Aorta (tissue), 5 donors: ENCODE measurements around the gene ZNF346. TPM values are rescaled to one million over a fixed set of nuclear protein-coding genes. Genes with fewer than 3 reads are reported as not detected.

ENCODE experiments used
- ATAC-seq: fragments of 200-7000 bp; cut with Tn5 transposase; one replicate; pipeline ENCODE4 v1.9.1; 2022; ENCODE audit warnings: moderate library complexity; ENCODE audit not compliant: low FRiP score
- DNase-seq, 2 donors: peaks; one replicate each; pipeline ENCODE4 v3.0.0-alpha.2; 2020
- H3K27ac ChIP-seq, 2 donors: one replicate each; pipeline ENCODE4 v1.5.1; 2013; ENCODE audit warnings: low read length in 2 of 2, mild to moderate bottlenecking in 2 of 2, moderate library complexity in 2 of 2, control low read depth in 1 of 2, inconsistent platforms in 1 of 2, low read depth in 1 of 2
- H3K27me3 ChIP-seq, 2 donors: one replicate each; pipeline ENCODE4 v1.6.1; 2013; ENCODE audit warnings: control low read depth in 1 of 2, low read length in 1 of 2, mild to moderate bottlenecking in 1 of 2, moderate library complexity in 1 of 2; ENCODE audit not compliant: insufficient read depth in 2 of 2, control insufficient read depth in 1 of 2
- H3K36me3 ChIP-seq, 2 donors: one replicate each; pipeline ENCODE4 v1.6.1; 2013; ENCODE audit warnings: control low read depth in 1 of 2, low read length in 1 of 2, mild to moderate bottlenecking in 1 of 2; ENCODE audit not compliant: insufficient read depth in 2 of 2, control insufficient read depth in 1 of 2
- H3K4me1 ChIP-seq, 2 donors: one replicate each; pipeline ENCODE4 v1.6.1; 2013; ENCODE audit warnings: low read length in 2 of 2, control low read depth in 1 of 2, mild to moderate bottlenecking in 1 of 2, moderate library complexity in 1 of 2; ENCODE audit not compliant: insufficient read depth in 2 of 2, control insufficient read depth in 1 of 2
- H3K4me3 ChIP-seq, 2 donors: one replicate each; pipeline ENCODE4 v1.5.1; 2013; ENCODE audit warnings: low read length in 2 of 2, control low read depth in 1 of 2, mild to moderate bottlenecking in 1 of 2
- H3K9me3 ChIP-seq: one replicate; pipeline ENCODE4 v1.6.1; 2013; ENCODE audit warnings: mild to moderate bottlenecking, low read length; ENCODE audit not compliant: control insufficient read depth
- WGBS, 2 donors: extraction: QIAGEN DNeasy Blood & Tissue Kit; methylation state at CpG; one replicate each; pipeline ENCODE4 v1.1.7; 2013; 5-methylcytosine and 5-hydroxymethylcytosine counted together
- intact Hi-C, 2 donors: fragments of 100-400 bp; cut with DNase I; formaldehyde crosslinking; loops; one replicate each; pipeline versions ENCODE4 v1.14.2 to v1.15.0; 2022
- polyA plus RNA-seq, 2 donors: library from polyadenylated mRNA; stranded (reverse); fragments of 200-250 nt; gene quantifications; one replicate each; pipeline ENCODE4 v1.2.3, GENCODE V29; 2013
- total RNA-seq, 2 donors: library from RNA; stranded (reverse); fragmentation: NEBNext Ultra II Directional; extraction: Animal tissue kit (Norgen Biotek cat#: 25700); gene quantifications; one replicate each; pipeline ENCODE4 v1.2.1, GENCODE V29; 2021
- donor health status: healthy with polysubstance abuse.
- donor health status: Bipolar disorder and iron deficiency.
- donor health status: DM: no; HTN: no; CAD: no.
- donor health status: DM: no; HTN: no; CAD: no.
- donor health status: DM: yes; HTN: yes; CAD: no.

ZNF346 gene
- total and polyA plus RNA-seq, 4 donors, result 2.1 to 25.7 (median 12.1) TPM

- Histone ChIP-seq H3K36me3 (no peaks in the 10 kb centered on the region), H3K4me3 (no peak overlapping the region), H3K9me3 (no peaks in the 10 kb centered on the region), H3K4me1 (peaks cover 0 to 3% of the 10 kb centered on the region in 2 donors), H3K27ac (no peak overlapping the region), H3K27me3 (no peaks in the 10 kb centered on the region)
- DNase-seq, result no peak
- intact Hi-C loops, result no loop called here
- no peak for ATAC-seq
- 95 to 96% methylated on average over 10 of the region's 10 CpGs for WGBS, 2 donors
These were observed 17.5 kb upstream of the ZNF346 start for GRCh38 chr5:177004961-177005360.

- H3K4me1 ChIP-seq, result peaks cover 0 to 3% of the 10 kb centered on the region in 2 donors
- intact Hi-C loops, result loop anchor here (2.0 kb wide), 1 partner anchor 17 kb away; the partner anchor contains the start of gene ZNF346 (in 2 of the 2)
- 1% methylated on average over 39 to 51 of the region's 51 CpGs for WGBS, 2 donors
- peak overlapping the region; percentile 23 to 58 for H3K27ac ChIP-seq
- no peaks in the 10 kb centered on the region for H3K9me3 ChIP-seq
- DNase-seq (peak; percentile 83 to 93), ATAC-seq (peak; percentile 86)
- H3K27me3 ChIP-seq, result no peaks in the 10 kb centered on the region
- H3K4me3 ChIP-seq, result peak overlapping the region; percentile 71 to 89
- H3K36me3 ChIP-seq, result no peaks in the 10 kb centered on the region
These were observed 16.8 kb upstream of the ZNF346 start for GRCh38 chr5:177005619-177006264.

GRCh38 chr5:177006265-177006972 lies 16.1 kb upstream of the ZNF346 start, which contains the start of gene UIMC1:
TSS of gene UIMC1 (minus strand) at chr5:177006779. CDS start at chr5:176982615, 24,164 bp downstream.
- DNase-seq (peak; percentile 92 to 98), ATAC-seq (peak; percentile 98)
- 0 to 1% methylated on average over 77 to 83 of the region's 83 CpGs for WGBS, 2 donors
- no peaks in the 10 kb centered on the region for H3K27me3 ChIP-seq
- H3K4me3 ChIP-seq, result peak within 1 kb of the TSS; percentile 71 to 89
- H3K36me3 ChIP-seq, result no peaks in the 10 kb centered on the region
- intact Hi-C loops, result loop anchor here (2.0 kb wide), 1 partner anchor 16 kb away; the partner anchor contains the start of gene ZNF346 (in 2 of the 2)
- H3K4me1 ChIP-seq, result peaks cover 0 to 3% of the 10 kb centered on the region in 2 donors
- no peaks in the 10 kb centered on the region for H3K9me3 ChIP-seq
- H3K27ac ChIP-seq, result peak within 1 kb of the TSS; percentile 23 to 58

GRCh38 chr5:177008716-177009115 lies 13.8 kb upstream of the ZNF346 start:
- Histone ChIP-seq H3K4me1 (peaks cover 0 to 3% of the 10 kb centered on the region in 2 donors), H3K9me3 (no peaks in the 10 kb centered on the region), H3K36me3 (no peaks in the 10 kb centered on the region), H3K4me3 (no peak overlapping the region), H3K27me3 (no peaks in the 10 kb centered on the region), H3K27ac (no peak overlapping the region)
- ATAC-seq (no peak), DNase-seq (no peak)
- 44 to 68% methylated on average over 2 of the region's 2 CpGs for WGBS, 2 donors
- intact Hi-C loops, result no loop called here

- no peak overlapping the region for H3K4me3 ChIP-seq
- 94 to 97% methylated on average over 4 of the region's 4 CpGs for WGBS, 2 donors
- H3K27me3 ChIP-seq, result no peaks in the 10 kb centered on the region
- intact Hi-C loops, result no loop called here
- no peak for ATAC-seq
- H3K9me3 ChIP-seq, result no peaks in the 10 kb centered on the region
- DNase-seq, result no peak
- H3K36me3 ChIP-seq, result no peaks in the 10 kb centered on the region
- H3K27ac ChIP-seq, result no peak overlapping the region
- peaks cover 0 to under 1% of the 10 kb centered on the region in 2 donors for H3K4me1 ChIP-seq
These were observed 12.3 kb upstream of the ZNF346 start for GRCh38 chr5:177010153-177010552.

GRCh38 chr5:177015156-177015555 lies 7.3 kb upstream of the ZNF346 start:
- H3K4me3 ChIP-seq, result no peak overlapping the region
- no peaks in the 10 kb centered on the region for H3K4me1 ChIP-seq
- H3K9me3 ChIP-seq, result no peaks in the 10 kb centered on the region
- intact Hi-C loops, result no loop called here
- ATAC-seq (no peak), DNase-seq (no peak)
- H3K27me3 ChIP-seq, result no peaks in the 10 kb centered on the region
- 97 to 100% methylated on average over 4 of the region's 4 CpGs for WGBS, 2 donors
- no peak overlapping the region for H3K27ac ChIP-seq
- H3K36me3 ChIP-seq, result no peaks in the 10 kb centered on the region

- ATAC-seq (no peak), DNase-seq (no peak)
- WGBS, 2 donors, result 89 to 90% methylated on average over 2 of the region's 2 CpGs
- no peaks in the 10 kb centered on the region for H3K27me3 ChIP-seq
- no peaks in the 10 kb centered on the region for H3K4me1 ChIP-seq
- intact Hi-C loops, result no loop called here
- H3K4me3 ChIP-seq, result no peak overlapping the region
- H3K36me3 ChIP-seq, result no peaks in the 10 kb centered on the region
- H3K27ac ChIP-seq, result no peak overlapping the region
- no peaks in the 10 kb centered on the region for H3K9me3 ChIP-seq
These were observed 4.2 kb upstream of the ZNF346 start for GRCh38 chr5:177018341-177018740.

GRCh38 chr5:177020033-177020432 lies 2.5 kb upstream of the ZNF346 start:
- 94 to 96% methylated on average over 2 of the region's 2 CpGs for WGBS, 2 donors
- intact Hi-C loops, result no loop called here
- Histone ChIP-seq H3K9me3 (no peaks in the 10 kb centered on the region), H3K27ac (no peak overlapping the region), H3K36me3 (no peaks in the 10 kb centered on the region), H3K27me3 (no peaks in the 10 kb centered on the region), H3K4me3 (no peak overlapping the region), H3K4me1 (peaks cover 0 to 1% of the 10 kb centered on the region in 2 donors)
- no peak for DNase-seq
- no peak for ATAC-seq
